Type B pancreatic cell (in vitro differentiated cells): ENCODE data around the gene DLX4. TPM values are rescaled to one million over a fixed set of nuclear protein-coding genes. Genes with fewer than 3 reads are reported as not detected.

Experiments used
- DNase-seq: peaks from one replicate; pipeline ENCODE4 v3.0.0; 2021; ENCODE audit warnings: mixed read lengths; ENCODE audit not compliant: unreplicated experiment; ENCODE audit errors: extremely low spot score
- H3K27ac Mint-ChIP-seq: 2 replicates; pipeline ENCODE4 v1.8.0; 2021; ENCODE audit warnings: mild to moderate bottlenecking, mixed read lengths
- H3K27me3 Mint-ChIP-seq: 2 replicates; pipeline ENCODE4 v1.8.0; 2021; ENCODE audit warnings: mixed read lengths
- H3K36me3 Mint-ChIP-seq: 2 replicates; pipeline ENCODE4 v1.8.0; 2021; ENCODE audit warnings: mixed read lengths
- H3K4me1 Mint-ChIP-seq: one replicate; pipeline ENCODE4 v1.8.0; 2021; ENCODE audit warnings: mixed read lengths; ENCODE audit not compliant: unreplicated experiment
- H3K4me3 Mint-ChIP-seq: 2 replicates; pipeline ENCODE4 v1.8.0; 2021; ENCODE audit warnings: mild to moderate bottlenecking, mixed read lengths
- H3K9me3 Mint-ChIP-seq: 2 replicates; pipeline ENCODE4 v1.8.0; 2021; ENCODE audit warnings: mixed read lengths
- CTCF ChIP-seq: fragments of 200-600 bp; sonication (generic); conservative IDR thresholded peaks from 2 replicates; pipeline ENCODE4 v1.5.0; 2021; ENCODE audit warnings: antibody characterized with exemption, mild to moderate bottlenecking
- total RNA-seq: library from RNA; stranded (reverse); gene quantifications from 2 replicates; pipeline ENCODE4 v1.2.1, GENCODE V29; 2021; ENCODE audit warnings: low replicate concordance

The DLX4 gene
- total RNA-seq, 1 donor from 2014 or later = 10.4 TPM

GRCh38 chr17:49925921-49926320 lies 43.1 kb upstream of the DLX4 start:
- TF ChIP-seq CTCF = no peak
- no peaks in the 10 kb centered on the region for H3K9me3 Mint-ChIP-seq
- no peak for DNase-seq
- peaks cover 14% of the 10 kb centered on the region for H3K4me1 Mint-ChIP-seq
- H3K27me3 Mint-ChIP-seq = peaks cover 13% of the 10 kb centered on the region
- H3K4me3 Mint-ChIP-seq = no peak overlapping the region
- no peak overlapping the region for H3K27ac Mint-ChIP-seq
- no peaks in the 10 kb centered on the region for H3K36me3 Mint-ChIP-seq

- H3K9me3 Mint-ChIP-seq = no peaks in the 10 kb centered on the region
- peaks cover 11% of the 10 kb centered on the region for H3K4me1 Mint-ChIP-seq
- H3K36me3 Mint-ChIP-seq = no peaks in the 10 kb centered on the region
- peaks cover 11% of the 10 kb centered on the region for H3K27me3 Mint-ChIP-seq
- no peak for TF ChIP-seq CTCF
- no peak for DNase-seq
- H3K4me3 Mint-ChIP-seq = no peak overlapping the region
- H3K27ac Mint-ChIP-seq = no peak overlapping the region
Measured at GRCh38 chr17:49926886-49927285, 42.1 kb upstream of the DLX4 start.

- Mint-ChIP-seq H3K27me3 (peaks cover 7% of the 10 kb centered on the region), H3K27ac (no peak overlapping the region), H3K4me1 (peaks cover 4% of the 10 kb centered on the region), H3K36me3 (no peaks in the 10 kb centered on the region), H3K4me3 (no peak overlapping the region), H3K9me3 (no peaks in the 10 kb centered on the region)
- no peak for TF ChIP-seq CTCF
- DNase-seq = no peak
Measured at GRCh38 chr17:49928126-49928800, 40.7 kb upstream of the DLX4 start.

GRCh38 chr17:49928837-49929475 lies 40.0 kb upstream of the DLX4 start:
- H3K4me3 Mint-ChIP-seq = no peak overlapping the region
- peaks cover 8% of the 10 kb centered on the region for H3K27me3 Mint-ChIP-seq
- peaks cover 6% of the 10 kb centered on the region for H3K4me1 Mint-ChIP-seq
- H3K27ac Mint-ChIP-seq = no peak overlapping the region
- H3K36me3 Mint-ChIP-seq = no peaks in the 10 kb centered on the region
- no peak for DNase-seq
- no peaks in the 10 kb centered on the region for H3K9me3 Mint-ChIP-seq
- no peak for TF ChIP-seq CTCF

- Mint-ChIP-seq H3K36me3 (no peaks in the 10 kb centered on the region), H3K4me3 (no peak overlapping the region), H3K4me1 (peaks cover 9% of the 10 kb centered on the region), H3K9me3 (no peaks in the 10 kb centered on the region), H3K27ac (no peak overlapping the region), H3K27me3 (peaks cover 6% of the 10 kb centered on the region)
- TF ChIP-seq CTCF = no peak
- DNase-seq = no peak
Measured at GRCh38 chr17:49930880-49931279, 38.1 kb upstream of the DLX4 start.
